GM19240 (cell line): ENCODE data around the gene ARHGAP24.
"Not testable (repeated sequence)": the region's sequence is repeated elsewhere in the genome, so short reads cannot be mapped to it uniquely, and the experiment has no call there.

Experiments
- DNase-seq: peaks from one replicate; pipeline ENCODE4 v3.0.0; 2011; ENCODE audit warnings: low spot score; ENCODE audit not compliant: insufficient read length

The ARHGAP24 gene

GRCh38 chr4:85644061-85644460, 169.1 kb downstream of the ARHGAP24 start:
- no peak for DNase-seq

DNA sequence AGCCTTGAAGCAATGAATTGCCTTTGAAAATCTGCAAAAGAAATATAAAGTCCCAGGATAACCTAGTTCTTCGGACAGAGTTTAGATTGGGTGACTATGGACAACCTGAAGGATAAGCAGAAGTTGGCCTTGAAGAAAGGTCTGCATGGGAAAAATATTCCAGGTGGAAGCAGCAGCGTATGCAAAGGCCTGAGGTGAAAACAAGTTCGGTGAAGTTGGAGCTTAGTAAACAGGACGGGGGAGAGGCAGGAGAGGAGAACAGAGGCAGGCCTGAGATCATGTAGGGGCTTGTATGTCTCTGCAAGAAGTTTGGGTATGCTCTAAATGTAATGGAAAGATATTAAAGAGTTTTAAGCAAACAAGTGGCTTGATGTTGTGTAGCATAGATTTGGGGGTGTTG, 176.0 kb downstream of the ARHGAP24 start:
- DNase-seq, result no peak

GRCh38 chr4:85656759-85657505, 182.0 kb downstream of the ARHGAP24 start:
- no peak for DNase-seq

- no peak for DNase-seq
Measured at GRCh38 chr4:85658766-85659439, 184.0 kb downstream of the ARHGAP24 start.

GRCh38 chr4:85659610-85660218, 184.8 kb downstream of the ARHGAP24 start:
- DNase-seq, result no peak

DNA sequence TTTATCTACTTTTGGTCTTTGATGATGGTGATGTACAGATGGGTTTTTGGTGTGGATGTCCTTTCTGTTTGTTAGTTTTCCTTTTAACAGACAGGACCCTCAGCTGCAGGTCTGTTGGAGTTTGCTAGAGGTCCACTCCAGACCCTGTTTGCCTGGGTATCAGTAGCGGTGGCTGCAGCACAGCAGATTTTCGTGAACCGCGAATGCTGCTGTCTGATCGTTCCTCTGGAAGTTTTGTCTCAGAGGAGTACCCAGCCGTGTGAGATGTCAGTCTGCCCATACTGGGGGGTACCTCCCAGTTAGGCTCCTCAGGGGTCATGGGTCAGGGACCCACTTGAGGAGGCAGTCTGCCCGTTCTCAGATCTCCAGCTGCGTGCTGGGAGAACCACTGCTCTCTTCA, 191.7 kb downstream of the ARHGAP24 start:
- not testable (repeated sequence) for DNase-seq

- DNase-seq, result no peak
Measured at GRCh38 chr4:85669204-85669603, 194.3 kb downstream of the ARHGAP24 start.

DNA sequence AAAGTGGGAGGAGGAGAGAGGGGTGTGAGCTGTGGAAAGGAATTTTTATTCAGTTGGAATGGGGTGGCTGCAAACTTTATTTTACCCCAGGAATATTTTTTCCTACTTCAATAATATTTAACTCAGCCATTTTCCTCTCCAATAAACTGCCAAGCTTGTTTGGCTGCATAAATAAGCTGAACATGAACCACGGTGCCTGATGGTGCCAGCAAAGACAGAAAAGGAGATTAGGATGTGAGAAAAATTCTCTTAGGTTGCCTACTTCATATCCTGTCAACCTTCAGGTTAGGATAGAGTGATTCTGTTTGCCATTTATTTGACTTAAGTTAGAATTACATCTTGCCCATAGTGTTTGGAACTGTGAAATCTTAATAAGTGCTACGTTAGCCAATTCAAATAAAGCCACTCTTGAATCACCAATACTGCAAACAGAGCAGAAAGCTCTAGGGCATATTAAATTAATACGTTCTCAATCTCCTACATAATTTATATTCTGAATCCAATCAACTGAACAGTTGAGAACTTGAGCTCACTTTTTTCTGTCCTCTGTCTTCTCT, 195.1 kb downstream of the ARHGAP24 start:
- no peak for DNase-seq

DNA sequence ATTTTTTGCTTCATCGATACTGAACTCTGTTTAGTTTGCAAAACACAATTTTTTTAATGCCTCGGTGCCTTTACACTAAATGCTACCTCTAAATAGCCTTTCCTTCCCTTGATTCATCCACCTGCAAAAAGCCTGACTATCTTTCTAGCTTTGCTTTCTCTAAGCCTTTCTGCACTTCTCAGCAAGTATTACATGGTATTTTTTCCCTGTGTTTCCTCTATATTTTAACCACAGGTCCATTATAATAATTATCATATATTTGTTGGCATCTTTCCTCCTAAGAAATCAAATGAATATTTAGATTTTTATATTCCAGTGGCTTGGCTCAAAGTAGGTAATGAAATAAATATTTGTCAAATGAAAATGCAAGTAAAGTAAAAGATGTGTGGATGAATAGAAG, 196.2 kb downstream of the ARHGAP24 start:
- no peak for DNase-seq

GRCh38 chr4:85672116-85672515, 197.2 kb downstream of the ARHGAP24 start:
- DNase-seq, result no peak

GRCh38 chr4:85672959-85673358, 198.0 kb downstream of the ARHGAP24 start:
- DNase-seq, result no peak

DNA sequence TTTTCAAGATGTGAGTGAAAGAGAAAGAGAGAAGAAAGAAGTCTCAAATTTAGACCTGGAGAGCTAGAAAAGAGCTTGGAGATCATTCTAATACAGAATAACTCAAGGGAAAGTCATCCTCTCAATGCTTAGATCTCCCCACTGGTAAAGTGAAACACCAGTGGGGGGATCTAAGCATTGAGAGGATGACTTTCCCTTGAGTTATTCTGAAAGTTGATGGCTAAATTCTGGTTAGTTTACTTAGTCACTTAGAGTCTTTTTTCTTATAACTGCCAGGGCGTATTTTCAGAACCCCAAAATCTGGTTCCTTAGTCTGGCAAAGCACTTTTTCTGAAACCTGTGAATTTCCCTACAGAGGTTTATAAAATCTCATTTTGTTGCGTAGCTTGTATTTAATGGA, 198.6 kb downstream of the ARHGAP24 start:
- no peak for DNase-seq

- DNase-seq, result no peak
Measured at GRCh38 chr4:85675076-85676049, 200.4 kb downstream of the ARHGAP24 start.

DNA sequence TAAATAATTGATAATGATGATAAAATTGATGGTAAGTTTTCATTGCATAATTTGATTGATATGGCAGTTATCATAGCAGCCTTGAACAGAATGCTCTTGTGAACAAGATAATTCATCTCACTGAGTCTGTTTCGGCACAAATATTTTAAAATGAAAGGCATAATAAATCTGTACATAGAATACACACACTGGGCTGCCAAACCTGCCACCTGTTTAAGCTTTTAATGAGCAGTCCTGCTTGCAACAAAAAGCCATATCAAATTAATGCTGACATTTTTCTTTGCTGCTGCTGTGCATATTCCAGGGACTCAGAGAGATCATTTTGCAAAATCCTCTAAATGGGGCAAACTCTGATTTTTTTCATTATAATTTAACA, 201.1 kb downstream of the ARHGAP24 start:
- no peak for DNase-seq

GRCh38 chr4:85676850-85677590, 202.1 kb downstream of the ARHGAP24 start:
- no peak for DNase-seq

- DNase-seq, result no peak
Measured at GRCh38 chr4:85681221-85681657, 206.3 kb downstream of the ARHGAP24 start.

GRCh38 chr4:85681921-85682320, 207.0 kb downstream of the ARHGAP24 start:
- DNase-seq, result no peak

DNA sequence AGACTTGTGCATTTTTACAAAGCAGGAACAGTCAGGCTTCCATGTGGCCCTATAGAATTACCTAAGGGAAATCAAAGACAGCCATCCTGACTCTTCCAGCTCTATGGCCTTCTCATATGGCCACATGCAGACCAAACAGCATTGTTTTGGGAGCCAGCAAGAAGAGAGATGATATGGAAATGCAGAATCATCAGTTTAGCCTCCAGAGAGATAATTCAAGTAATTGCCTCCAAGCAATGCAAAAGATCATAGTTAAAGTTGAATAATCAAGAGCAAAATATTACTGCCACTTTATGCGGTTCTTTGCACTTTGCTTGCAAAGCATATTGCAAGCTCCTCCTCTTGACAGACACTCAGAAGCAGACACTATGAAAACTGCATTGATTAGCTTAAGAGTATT, 207.4 kb downstream of the ARHGAP24 start:
- DNase-seq, result no peak

DNA sequence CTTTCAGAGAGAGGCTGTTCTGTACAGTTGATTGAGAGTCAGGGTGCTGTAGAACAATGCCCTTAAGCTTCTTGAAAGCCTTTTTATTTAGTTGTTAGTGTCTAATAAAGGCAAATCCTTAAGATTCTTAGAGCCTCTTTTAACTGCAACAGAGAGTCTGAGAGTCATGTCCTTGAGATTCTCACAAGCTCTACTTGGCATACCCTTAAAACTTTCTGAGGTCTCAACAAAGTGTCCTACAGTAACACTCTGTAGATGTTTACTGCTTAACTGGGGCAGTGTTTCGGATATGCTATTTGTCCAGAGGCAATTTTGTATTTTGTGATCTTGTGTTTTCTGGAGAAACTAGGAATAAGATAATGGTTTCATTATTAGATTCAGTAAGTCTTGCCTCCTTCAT, 209.7 kb downstream of the ARHGAP24 start:
- no peak for DNase-seq

- DNase-seq, result no peak
Measured at GRCh38 chr4:85686398-85686797, 211.4 kb downstream of the ARHGAP24 start.
